Panc1 (cell line): ENCODE results near the gene INPP5F. TPM values are rescaled to one million over a fixed set of nuclear protein-coding genes. Genes with fewer than 3 reads are reported as not detected.

Source experiments
- ATAC-seq: fragments of 200-7000 bp; cut with Tn5 transposase; 2 replicates; pipeline ENCODE4 v1.9.1; 2020; ENCODE audit warnings: mild to moderate bottlenecking, moderate library complexity
- BruUV-seq: library from RNA; stranded (reverse); fragments of 400-500 nt; replicated peaks from 2 replicates; lab custom pipeline; 2021; lab: Mats Ljungman, UMichigan
- CTCF ChIA-PET: fragments of 300-600 bp; sonication (Branson Sonifier 250); formaldehyde crosslinking; loops from one replicate; lab custom pipeline; 2022; ENCODE audit warnings: antibody characterized with exemption; lab: Charles Lee
- POLR2A ChIA-PET: fragments of 300-600 bp; sonication (Branson Sonifier 250); formaldehyde crosslinking; loops from one replicate; lab custom pipeline; 2022; ENCODE audit warnings: antibody characterized with exemption; lab: Charles Lee
- DNase-seq: peaks from one replicate; pipeline ENCODE4 v3.0.0-alpha.2; 2010; ENCODE audit warnings: low read depth, low spot score
- H3K27ac ChIP-seq: 2 replicates; pipeline ENCODE4 v1.5.1; 2011; ENCODE audit warnings: mild to moderate bottlenecking, low read length, inconsistent platforms
- H3K27me3 ChIP-seq: fragments of 200-500 bp; sonication (Bioruptor generic); 2 replicates; pipeline ENCODE4 v1.6.0; 2014; ENCODE audit warnings: low read length, inconsistent platforms; ENCODE audit not compliant: control insufficient read depth, insufficient read depth
- H3K36me3 ChIP-seq: fragments of 200-500 bp; sonication (Bioruptor generic); 2 replicates; pipeline ENCODE4 v1.5.1; 2014; ENCODE audit warnings: inconsistent platforms, mild to moderate bottlenecking, low read length, moderate library complexity; ENCODE audit not compliant: control insufficient read depth, insufficient read depth
- H3K4me1 ChIP-seq: 2 replicates; pipeline ENCODE4 v1.5.1; 2011; ENCODE audit warnings: inconsistent platforms, mild to moderate bottlenecking, low read length, moderate library complexity; ENCODE audit not compliant: control insufficient read depth, insufficient read depth
- H3K4me3 ChIP-seq, 2 experiments: 2 replicates each; pipeline ENCODE4 v1.5.1; 2011 to 2012; ENCODE audit warnings: low read depth in 2 of 2, low read length in 2 of 2, mild to moderate bottlenecking in 2 of 2, inconsistent platforms in 1 of 2, moderate library complexity in 1 of 2
- H3K9me3 ChIP-seq: fragments of 200-500 bp; sonication (Bioruptor generic); 2 replicates; pipeline ENCODE4 v1.5.1; 2014; ENCODE audit warnings: low read depth, mild to moderate bottlenecking, inconsistent platforms, low read length, moderate library complexity; ENCODE audit not compliant: control insufficient read depth, insufficient read depth
- CTCF ChIP-seq: fragments of 450-650 bp; IDR thresholded peaks from 2 replicates; pipeline ENCODE4 v1.5.1; 2017; ENCODE audit warnings: mild to moderate bottlenecking
- POLR2AphosphoS5 ChIP-seq: IDR thresholded peaks from 2 replicates; pipeline ENCODE4 v1.6.1; 2012; ENCODE audit warnings: mild to moderate bottlenecking, low read depth, low read length, moderate library complexity
- REST ChIP-seq, 2 experiments: IDR thresholded peaks; 2 replicates each; pipeline ENCODE4 v1.6.1; 2011 to 2012; ENCODE audit warnings: low read depth in 2 of 2, control low read depth in 1 of 2, low read length in 1 of 2, mild to moderate bottlenecking in 1 of 2, moderate library complexity in 1 of 2; ENCODE audit not compliant: insufficient read depth in 1 of 2
- SIN3A ChIP-seq: IDR thresholded peaks from 2 replicates; pipeline ENCODE4 v1.6.1; 2012; ENCODE audit warnings: low read depth, mild to moderate bottlenecking, low read length, moderate library complexity, borderline replicate concordance; ENCODE audit not compliant: insufficient read depth
- TCF7L2 ChIP-seq: IDR thresholded peaks from 2 replicates; pipeline ENCODE4 v1.6.1; 2011; ENCODE audit warnings: mild to moderate bottlenecking, low read depth, low read length, inconsistent platforms
- in situ Hi-C: cut with HindIII; loops from 2 replicates; pipeline ENCODE4 v1.10.0; 2016; ENCODE audit warnings: low sequenced_read_pairs, low pct_unique_long_range_greater_than_20kb
- intact Hi-C: fragments of 100-400 bp; cut with micrococcal nuclease; formaldehyde crosslinking; loops from one replicate; pipeline ENCODE4 v1.10.0; 2022; ENCODE audit not compliant: unreplicated experiment
- total RNA-seq: library from RNA; stranded (reverse); gene quantifications from one replicate; pipeline ENCODE4 v1.2.1, GENCODE V29; 2021; ENCODE audit not compliant: unreplicated experiment

The INPP5F gene
- total RNA-seq, 1 experiment from 2014 or later: 26.7 TPM

GRCh38 chr10:119686465-119687191 is 39.2 kb upstream of the INPP5F start:
- DNase-seq (no peak), ATAC-seq (peak; percentile 93)
- H3K4me1 ChIP-seq: peaks cover 22% of the 10 kb centered on the region
- H3K9me3 ChIP-seq: no peaks in the 10 kb centered on the region
- in situ Hi-C loops (no loop called here), intact Hi-C loops (loop anchor here (5.0 kb wide), 1 partner anchor 176 kb away; no protein-coding TSS in a partner anchor)
- H3K27ac ChIP-seq: peak overlapping the region; percentile 75
- ChIA-PET CTCF (interaction anchor here (0.7 to 1.5 kb wide), 8 partner anchors 12 to 185 kb away, joined by 3 to 13 read pairs (median 4); partner anchors contain the start of gene INPP5F), POLR2A (interaction anchor here (0.6 to 1.2 kb wide), 2 partner anchors 38 to 168 kb away, joined by 4 to 5 read pairs; no protein-coding TSS in a partner anchor)
- H3K4me3 ChIP-seq: peak overlapping the region; percentile 40 to 63
- BruUV-seq: no TSS peak
- no peak for TF ChIP-seq REST (IDR thresholded peaks at IDR 0.05; ENCODE audit: insufficient read depth in 1 of 2, low read depth in 2 of 2, low read length in 1 of 2)
- no peak for TF ChIP-seq POLR2AphosphoS5
- TF ChIP-seq SIN3A: no peak
- no peak for TF ChIP-seq TCF7L2
- TF ChIP-seq CTCF: peak; percentile 99
- H3K27me3 ChIP-seq: no peaks in the 10 kb centered on the region
- H3K36me3 ChIP-seq: no peaks in the 10 kb centered on the region

- Histone ChIP-seq H3K9me3 (no peaks in the 10 kb centered on the region), H3K4me3 (peak overlapping the region; percentile 40 to 63), H3K27me3 (no peaks in the 10 kb centered on the region), H3K4me1 (peaks cover 19% of the 10 kb centered on the region), H3K27ac (peak overlapping the region; percentile 75), H3K36me3 (no peaks in the 10 kb centered on the region)
- ATAC-seq (peak; percentile 54), DNase-seq (no peak)
- ChIA-PET POLR2A (interaction anchor here (1.2 kb wide), 1 partner anchor 38 kb away, joined by 5 read pairs; no protein-coding TSS in a partner anchor), CTCF (interaction anchor here (1.0 to 1.5 kb wide), 8 partner anchors 11 to 172 kb away, joined by 3 to 13 read pairs (median 4); partner anchors contain the start of gene INPP5F)
- intact Hi-C loops (loop anchor here (5.0 kb wide), 1 partner anchor 175 kb away; no protein-coding TSS in a partner anchor), in situ Hi-C loops (no loop called here)
- no TSS peak for BruUV-seq
- TF ChIP-seq TCF7L2 (no peak), CTCF (no peak), POLR2AphosphoS5 (no peak), SIN3A (no peak), REST (IDR thresholded peaks at IDR 0.05; ENCODE audit: insufficient read depth in 1 of 2, low read depth in 2 of 2, low read length in 1 of 2) (no peak)
Measured at GRCh38 chr10:119687192-119688032, 38.4 kb upstream of the INPP5F start.
